ENCODE results near the gene IFRD2.

DNA sequence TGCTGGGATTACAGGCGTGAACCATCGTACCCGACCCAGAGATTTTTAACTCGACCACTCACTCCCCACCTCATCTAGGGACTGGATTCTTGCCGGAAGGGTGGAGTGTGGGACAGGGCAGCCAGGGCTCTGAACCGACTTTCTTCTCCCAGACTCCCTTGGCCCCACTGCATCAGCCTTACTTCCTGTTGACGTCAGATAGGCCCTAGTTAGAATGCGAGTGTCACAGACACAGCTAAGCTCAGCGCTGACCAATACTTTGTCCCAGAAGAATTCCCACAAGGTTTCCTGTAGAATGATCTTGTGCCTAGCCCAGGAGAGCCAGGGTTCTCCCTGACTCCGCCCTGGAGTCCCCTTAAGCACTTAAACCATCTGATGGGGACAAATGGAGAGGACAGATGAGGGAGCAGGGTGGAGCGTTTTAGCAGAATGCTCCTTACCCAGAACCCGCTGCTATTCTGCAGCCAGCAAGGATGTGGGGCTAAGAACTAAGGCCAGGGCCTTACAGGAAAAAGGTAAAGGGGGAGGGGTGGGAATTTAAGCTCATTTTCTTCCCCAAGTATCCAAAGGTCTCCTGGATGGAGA lies 41.6 kb upstream of the IFRD2 start:
- TF ChIP-seq CTCF (IDR thresholded peaks at IDR 0.05) (no peak), EP300 (IDR thresholded peaks at IDR 0.05) (peak in 2 of 4 donors; percentile 61 to 86), POLR2AphosphoS5 (IDR thresholded peaks at IDR 0.05) (peak; percentile 71 to 80), POLR2A (IDR thresholded peaks at IDR 0.05) (peak in 1 of 4 donors; percentile 31)

Data from upper lobe of left lung (tissue), 4 donors.